Stimulated activated CD4-positive, alpha-beta T cell treated with anti-CD3 and anti-CD28 coated beads, Interleukin-1b, Interleukin-23, amount 100 ng/mL, for 4 hours (primary cell): ENCODE data around the gene SCCPDH.
A peak's percentile ranks its signal among the peaks of the same experiment; 100 is the strongest.

ENCODE experiments used
- DNase-seq, 2 donors: peaks; one replicate each; pipeline ENCODE4 v3.0.0-alpha.2; 2020; ENCODE audit warnings: low read depth in 2 of 2

SCCPDH gene

DNA sequence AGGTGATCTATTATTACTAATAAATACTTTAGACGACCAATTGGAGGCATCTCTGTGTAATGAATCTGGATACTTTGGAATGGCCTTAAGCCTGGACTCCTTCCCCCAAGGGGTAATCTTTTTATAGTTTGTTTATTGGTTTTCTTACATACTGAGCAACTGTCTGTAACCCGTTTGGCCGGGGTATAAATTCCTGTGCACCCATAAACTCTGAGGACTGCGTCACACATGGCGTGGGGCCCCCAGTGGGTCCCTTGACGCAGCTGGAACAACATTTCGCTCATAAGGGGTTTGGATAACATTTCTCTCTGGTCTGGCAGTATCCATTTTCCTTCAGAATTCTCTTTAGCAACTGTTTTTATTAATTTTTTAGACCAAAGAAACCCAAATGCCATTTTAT, 26.5 kb downstream of the SCCPDH start:
- no peak for DNase-seq

DNA sequence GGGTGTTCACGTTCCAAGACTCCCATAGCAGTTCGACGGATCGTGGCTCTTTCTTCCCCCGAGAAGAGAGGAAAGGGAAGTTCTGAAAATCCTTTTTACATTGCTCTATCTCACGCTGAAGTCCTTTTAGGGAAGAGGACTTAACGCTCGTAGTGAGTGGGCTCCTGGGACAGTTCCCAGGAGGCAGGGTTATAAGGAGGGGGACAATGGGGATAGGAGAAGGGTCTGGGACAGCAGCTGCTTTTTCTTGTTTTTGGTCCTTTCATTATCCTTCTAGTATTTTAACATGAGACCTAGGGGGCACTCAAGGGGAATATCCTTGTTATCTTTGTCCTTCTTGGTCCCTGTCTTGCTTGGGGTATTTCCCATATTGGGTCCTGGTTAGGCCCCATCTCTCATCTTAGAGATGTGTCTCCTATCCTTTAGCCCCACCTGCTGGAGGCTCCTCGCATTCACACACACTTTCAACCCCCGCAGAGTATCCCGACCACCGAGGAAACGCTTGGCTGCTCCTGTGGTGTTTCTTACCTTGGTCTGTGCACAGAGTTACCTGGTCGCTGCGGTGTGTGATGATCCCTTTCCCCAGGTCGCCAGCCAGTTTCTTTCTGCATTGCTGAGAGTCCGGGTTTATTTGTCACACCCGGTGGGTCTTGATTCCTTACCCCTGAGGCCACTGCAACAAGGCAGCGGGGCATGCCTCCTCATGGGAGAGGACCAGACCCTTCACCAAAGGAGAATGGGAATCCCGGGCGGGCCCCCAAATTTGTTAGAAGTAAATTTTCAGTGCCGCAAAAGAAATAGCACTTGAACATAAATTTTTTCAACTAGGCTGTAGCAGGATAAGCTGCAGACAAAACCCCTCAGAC, 29.7 kb downstream of the SCCPDH start:
- DNase-seq: peak; percentile 41 to 42

GRCh38 chr1:246755419-246755818, 31.2 kb downstream of the SCCPDH start:
- no peak for DNase-seq

GRCh38 chr1:246760422-246761347, 36.5 kb downstream of the SCCPDH start:
- no peak for DNase-seq

DNA sequence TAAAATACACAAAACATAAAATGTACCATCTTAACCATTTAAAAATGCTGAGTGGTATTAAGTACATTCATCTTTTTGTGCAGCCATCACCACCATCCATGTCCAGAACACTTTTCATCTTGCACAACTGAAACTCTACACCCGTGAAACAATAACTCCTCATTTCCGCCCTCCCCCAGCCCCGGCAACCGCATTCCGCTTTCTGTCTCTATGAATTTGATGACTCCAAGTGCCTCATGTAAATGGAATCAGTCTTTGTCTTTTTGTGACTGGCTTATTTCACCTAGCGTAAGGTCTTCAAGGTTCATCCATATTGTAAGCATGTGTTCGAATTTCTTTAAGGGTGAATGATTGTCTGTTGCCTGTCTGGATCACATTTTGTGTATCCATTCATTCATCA, 37.2 kb downstream of the SCCPDH start:
- DNase-seq: no peak

GRCh38 chr1:246765521-246765920, 41.3 kb downstream of the SCCPDH start:
- no peak for DNase-seq

DNA sequence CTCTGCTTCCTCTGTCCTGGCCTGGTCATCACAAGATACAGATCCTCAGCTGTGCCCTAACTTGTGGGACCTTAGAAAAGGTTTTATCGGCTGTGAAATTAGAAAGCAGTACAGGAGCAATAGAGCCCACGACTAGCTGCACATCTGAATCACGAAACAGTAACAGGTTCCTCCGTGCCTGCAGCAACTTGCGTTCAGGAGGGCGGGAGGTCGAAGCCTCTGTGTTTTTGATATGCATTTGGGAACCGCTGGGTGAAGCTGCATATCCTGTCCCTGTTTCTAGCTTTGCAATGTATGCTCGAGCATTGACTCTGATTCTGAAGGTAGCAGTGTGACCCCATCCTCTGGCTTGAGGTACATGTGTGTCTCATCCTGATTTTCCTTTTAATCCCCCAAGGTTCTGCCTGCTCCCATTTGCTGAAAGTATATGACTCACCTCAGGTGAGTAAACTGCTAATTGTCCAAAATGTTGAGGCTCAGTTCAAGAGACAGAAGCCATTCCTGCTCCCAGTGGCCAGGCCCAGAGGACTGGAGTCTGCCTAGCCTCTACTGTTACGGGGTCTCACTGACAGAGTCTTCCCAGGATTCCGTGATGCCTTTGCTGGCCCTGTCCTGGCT, 44.3 kb downstream of the SCCPDH start:
- DNase-seq: no peak

DNA sequence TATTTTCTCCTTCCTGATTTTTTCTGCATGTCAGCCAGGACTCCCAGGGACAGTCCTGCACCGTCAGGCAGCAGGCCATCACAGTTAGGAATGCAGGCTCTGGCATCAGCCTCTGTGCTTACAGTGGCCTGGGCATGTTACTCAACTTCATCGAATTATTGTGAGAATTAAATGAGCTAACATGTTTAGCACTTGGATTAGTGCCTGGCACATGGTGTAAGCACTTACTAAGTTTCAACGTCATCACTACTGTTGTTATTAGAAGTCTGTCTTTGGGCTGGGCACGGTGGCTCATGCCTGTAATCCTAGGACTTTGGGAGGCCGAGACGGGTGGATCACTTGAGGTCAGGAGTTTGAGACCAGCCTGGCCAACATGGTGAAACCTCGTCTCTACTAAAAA, 45.1 kb downstream of the SCCPDH start:
- no peak for DNase-seq

- no peak for DNase-seq
Observed at GRCh38 chr1:246771366-246771765, 47.2 kb downstream of the SCCPDH start.

- no peak for DNase-seq
Observed at GRCh38 chr1:246772686-246773085, 48.5 kb downstream of the SCCPDH start.

- DNase-seq: no peak
Observed at GRCh38 chr1:246773213-246773641, 49.0 kb downstream of the SCCPDH start.

- DNase-seq: no peak
Observed at GRCh38 chr1:246775531-246776385, 51.5 kb downstream of the SCCPDH start.

DNA sequence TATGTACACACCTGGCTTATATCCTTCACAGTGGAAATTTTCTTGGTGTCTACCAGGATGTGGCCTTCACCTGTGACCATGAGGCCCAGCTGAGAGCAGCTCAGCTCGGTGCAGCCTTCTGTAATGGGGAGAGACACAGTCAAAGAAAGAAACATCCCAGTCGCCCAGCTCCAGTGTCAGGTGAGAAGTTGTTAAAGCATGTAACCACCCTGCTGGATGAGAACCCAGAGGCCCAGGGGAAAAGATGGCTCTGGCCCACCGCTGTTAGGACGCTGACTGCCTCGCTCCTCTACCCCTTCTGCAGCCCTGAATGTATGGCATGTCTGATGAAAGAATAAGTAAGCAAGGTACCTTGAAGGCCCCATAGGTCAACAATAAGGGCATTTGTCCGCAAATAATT, 52.7 kb downstream of the SCCPDH start:
- DNase-seq: no peak

DNA sequence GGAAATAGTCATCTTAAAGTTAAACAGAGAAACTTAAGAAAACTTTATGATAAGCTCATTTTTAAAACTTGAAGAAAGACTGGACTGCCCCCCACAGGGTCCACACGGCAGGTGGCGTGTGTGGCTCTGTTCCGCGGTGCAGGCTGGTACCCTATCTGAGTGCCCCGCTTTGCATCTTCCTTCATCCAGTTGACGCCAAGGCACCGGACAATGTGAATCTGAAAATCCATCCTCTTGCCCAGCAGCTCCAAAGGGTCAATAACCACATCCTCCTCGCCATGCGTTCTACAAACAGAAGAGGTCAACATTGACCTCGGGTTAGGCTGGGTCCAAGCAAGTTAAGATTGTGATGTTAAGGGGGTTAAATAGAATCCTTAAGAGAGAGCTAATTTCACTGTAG, 54.5 kb downstream of the SCCPDH start:
- no peak for DNase-seq

- no peak for DNase-seq
Observed at GRCh38 chr1:246779561-246780175, 55.5 kb downstream of the SCCPDH start.

- DNase-seq: no peak
Observed at GRCh38 chr1:246780264-246780663, 56.1 kb downstream of the SCCPDH start.

- no peak for DNase-seq
Observed at GRCh38 chr1:246781212-246781611, 57.0 kb downstream of the SCCPDH start.

GRCh38 chr1:246782120-246782900, 58.1 kb downstream of the SCCPDH start:
- no peak for DNase-seq

- DNase-seq: no peak
Observed at GRCh38 chr1:246784621-246785493, 60.6 kb downstream of the SCCPDH start.
